Activated CD8-positive, alpha-beta memory T cell treated with anti-CD3 and anti-CD28 coated beads for 24 hours (primary cell): ENCODE results near the gene CRTC2.

Source experiments
- DNase-seq: peaks from one replicate; pipeline ENCODE4 v3.0.0-alpha.2; 2020

CRTC2 gene

GRCh38 chr1:153970346-153970745 is 11.9 kb upstream of the CRTC2 start:
- no peak for DNase-seq

GRCh38 chr1:153968972-153969371 is 10.6 kb upstream of the CRTC2 start:
- DNase-seq, result no peak

GRCh38 chr1:153968408-153968807 is 10.0 kb upstream of the CRTC2 start:
- DNase-seq, result no peak

- no peak for DNase-seq
These were observed 9.6 kb upstream of the CRTC2 start for GRCh38 chr1:153968000-153968363.

- DNase-seq, result peak; percentile 89
These were observed 8.9 kb upstream of the CRTC2 start, which contains the start of gene CREB3L4 for GRCh38 chr1:153967107-153967999. CREB3L4 (plus strand) TSS chr1:153967902; CDS start chr1:153968526, 624 bp downstream.

- no peak for DNase-seq
These were observed 5.5 kb upstream of the CRTC2 start for GRCh38 chr1:153963850-153964331.

- DNase-seq, result peak; percentile 98
These were observed 4.8 kb upstream of the CRTC2 start, which contains the start of gene SLC39A1 for GRCh38 chr1:153963030-153963849. SLC39A1 (minus strand) TSS chr1:153963537; CDS start chr1:153962715, 822 bp downstream.

GRCh38 chr1:153962088-153963029 is 3.9 kb upstream of the CRTC2 start:
- no peak for DNase-seq

- DNase-seq, result no peak
These were observed 3.0 kb upstream of the CRTC2 start for GRCh38 chr1:153961421-153961820.

- DNase-seq, result no peak
These were observed 1.8 kb upstream of the CRTC2 start for GRCh38 chr1:153960206-153960605.

- no peak for DNase-seq
These were observed 1.0 kb upstream of the CRTC2 start for GRCh38 chr1:153959454-153959853.

GRCh38 chr1:153958961-153959260 is 499 bp upstream of the CRTC2 start:
- no peak for DNase-seq

- no peak for DNase-seq
These were observed 685 bp downstream of the CRTC2 start for GRCh38 chr1:153957744-153958110.

- DNase-seq, result no peak
These were observed 1.3 kb downstream of the CRTC2 start for GRCh38 chr1:153956997-153957715.

- DNase-seq, result no peak
These were observed 3.6 kb downstream of the CRTC2 start for GRCh38 chr1:153954826-153955225.

- DNase-seq, result no peak
These were observed 4.5 kb downstream of the CRTC2 start for GRCh38 chr1:153953859-153954365.

- no peak for DNase-seq
These were observed 6.6 kb downstream of the CRTC2 start for GRCh38 chr1:153951801-153952200.

- no peak for DNase-seq
These were observed 7.2 kb downstream of the CRTC2 start for GRCh38 chr1:153951183-153951582.

- DNase-seq, result peak; percentile 90
These were observed 11.7 kb downstream of the CRTC2 start, which contains the start of gene DENND4B for GRCh38 chr1:153946622-153947241. DENND4B (minus strand) TSS chr1:153946718; CDS start chr1:153944374, 2,344 bp downstream.

GRCh38 chr1:153945795-153946621 is 12.4 kb downstream of the CRTC2 start:
- DNase-seq, result peak; percentile 86
